Measurements from ENCODE around the gene SYTL1. TPM values are rescaled to one million over a fixed set of nuclear protein-coding genes. Genes with fewer than 3 reads are reported as not detected.

Gene SYTL1
- total and polyA plus RNA-seq, 12 donors = 0.22 to 10.9 (median 1.0) TPM; not detected in 2

GRCh38 chr1:27297903-27298302 lies 43.9 kb upstream of the SYTL1 start:
- intact Hi-C loops (cut with DNase I) = loop anchor here in 1 of 2 donors (5.0 kb wide), 1 partner anchor 196 kb away; no protein-coding TSS in a partner anchor
- H3K36me3 ChIP-seq (replicated peaks in 1 of 2) = peaks cover 0 to 67% of the 10 kb centered on the region in 2 donors
- no peaks in the 10 kb centered on the region for H3K9me3 ChIP-seq (replicated peaks in 1 of 3)
- H3K27ac ChIP-seq = peak overlapping the region in 1 of 5 donors; percentile 85
- peak in 2 of 7 donors; percentile 16 to 44 for DNase-seq
- 92 to 97% (median 95%) methylated on average over 2 to 3 of the region's 3 CpGs for WGBS, 4 donors
- H3K4me1 ChIP-seq (replicated peaks in 1 of 2) = peaks cover 0 to 29% of the 10 kb centered on the region in 2 donors
- H3K4me3 ChIP-seq = no peak overlapping the region
- H3K27me3 ChIP-seq = no peaks in the 10 kb centered on the region
- no peak for TF ChIP-seq CTCF (IDR thresholded peaks at IDR 0.05)
- no peak for TF ChIP-seq POLR2A (IDR thresholded peaks at IDR 0.05)

GRCh38 chr1:27298632-27299384 lies 43.0 kb upstream of the SYTL1 start:
- no peak overlapping the region for H3K4me3 ChIP-seq
- intact Hi-C loops (cut with DNase I) = loop anchor here in 1 of 2 donors (5.0 kb wide), 1 partner anchor 197 kb away; no protein-coding TSS in a partner anchor
- no peaks in the 10 kb centered on the region for H3K27me3 ChIP-seq
- peaks cover 0 to 65% of the 10 kb centered on the region in 2 donors for H3K36me3 ChIP-seq (replicated peaks in 1 of 2)
- H3K9me3 ChIP-seq (replicated peaks in 1 of 3) = no peaks in the 10 kb centered on the region
- H3K4me1 ChIP-seq (replicated peaks in 1 of 2) = peaks cover 0 to 29% of the 10 kb centered on the region in 2 donors
- whole genome bisulfite sequencing, 4 donors = 70 to 81% (median 72%) methylated on average over 1 to 8 of the region's 8 CpGs
- peak overlapping the region in 4 of 5 donors; percentile 42 to 89 (median 74) for H3K27ac ChIP-seq
- TF ChIP-seq POLR2A (IDR thresholded peaks at IDR 0.05) (no peak), CTCF (IDR thresholded peaks at IDR 0.05) (no peak)
- DNase-seq = peak in 1 of 7 donors; percentile 47

- intact Hi-C loops (cut with DNase I) = loop anchor here (2.0 to 10.0 kb wide), 5 partner anchors 55 to 315 kb away; partner anchors contain the start of gene GPR3 (in 1 of the 2)
Measured at GRCh38 chr1:27299385-27300271, 42.2 kb upstream of the SYTL1 start.

More at GRCh38 chr1:27299385-27300271, 42.2 kb upstream of the SYTL1 start:
- DNase-seq = peak; percentile 41 to 89 (median 44)
- no peaks in the 10 kb centered on the region for H3K27me3 ChIP-seq
- no peak for TF ChIP-seq POLR2A (IDR thresholded peaks at IDR 0.05)
- no peak for TF ChIP-seq CTCF (IDR thresholded peaks at IDR 0.05)
- WGBS, 4 donors = 55 to 69% (median 68%) methylated on average over 9 to 14 of the region's 14 CpGs
- H3K4me3 ChIP-seq = no peak overlapping the region
- H3K27ac ChIP-seq = peak overlapping the region; percentile 16 to 89 (median 63)
- peaks cover 0 to 29% of the 10 kb centered on the region in 2 donors for H3K4me1 ChIP-seq (replicated peaks in 1 of 2)
- H3K36me3 ChIP-seq (replicated peaks in 1 of 2) = peaks cover 0 to 65% of the 10 kb centered on the region in 2 donors
- no peaks in the 10 kb centered on the region for H3K9me3 ChIP-seq (replicated peaks in 1 of 3)

Data from adrenal gland (tissue), 12 donors.